ENCODE data around the gene IPO11.

IPO11 gene

DNA sequence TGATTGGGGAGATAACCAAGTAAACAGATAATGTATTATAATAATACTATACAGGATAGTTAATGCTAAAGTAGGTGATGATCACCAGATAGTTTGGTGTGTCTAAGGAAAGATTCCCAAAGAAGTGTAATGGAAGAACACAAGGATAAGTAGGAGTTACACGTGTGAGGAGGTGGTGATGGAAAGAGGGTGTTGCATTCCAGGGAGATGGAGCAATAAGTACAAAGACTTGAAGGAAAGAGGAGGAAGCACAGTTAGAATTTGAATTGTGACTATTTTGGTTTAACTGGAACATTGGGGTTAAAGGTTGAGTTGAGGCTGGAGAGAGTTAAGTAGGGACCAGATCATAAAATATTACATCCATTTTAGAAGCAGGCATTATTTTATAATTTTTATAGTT, 76.9 kb downstream of the IPO11 start:
- no peak overlapping the region for H3K4me3 ChIP-seq (ENCODE audit: low read depth, low read length)
- no peak for DNase-seq (ENCODE audit: low read depth)
- TF ChIP-seq, protein P1, sequence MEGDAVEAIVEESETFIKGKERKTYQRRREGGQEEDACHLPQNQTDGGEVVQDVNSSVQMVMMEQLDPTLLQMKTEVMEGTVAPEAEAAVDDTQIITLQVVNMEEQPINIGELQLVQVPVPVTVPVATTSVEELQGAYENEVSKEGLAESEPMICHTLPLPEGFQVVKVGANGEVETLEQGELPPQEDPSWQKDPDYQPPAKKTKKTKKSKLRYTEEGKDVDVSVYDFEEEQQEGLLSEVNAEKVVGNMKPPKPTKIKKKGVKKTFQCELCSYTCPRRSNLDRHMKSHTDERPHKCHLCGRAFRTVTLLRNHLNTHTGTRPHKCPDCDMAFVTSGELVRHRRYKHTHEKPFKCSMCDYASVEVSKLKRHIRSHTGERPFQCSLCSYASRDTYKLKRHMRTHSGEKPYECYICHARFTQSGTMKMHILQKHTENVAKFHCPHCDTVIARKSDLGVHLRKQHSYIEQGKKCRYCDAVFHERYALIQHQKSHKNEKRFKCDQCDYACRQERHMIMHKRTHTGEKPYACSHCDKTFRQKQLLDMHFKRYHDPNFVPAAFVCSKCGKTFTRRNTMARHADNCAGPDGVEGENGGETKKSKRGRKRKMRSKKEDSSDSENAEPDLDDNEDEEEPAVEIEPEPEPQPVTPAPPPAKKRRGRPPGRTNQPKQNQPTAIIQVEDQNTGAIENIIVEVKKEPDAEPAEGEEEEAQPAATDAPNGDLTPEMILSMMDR (IDR thresholded peaks at IDR 0.05; ENCODE audit: low read depth, low read length, missing control alignments) = no peak

GRCh38 chr5:62494772-62495171, 82.2 kb downstream of the IPO11 start:
- no peak overlapping the region for H3K4me3 ChIP-seq (ENCODE audit: low read depth, low read length)
- TF ChIP-seq, protein P1 (IDR thresholded peaks at IDR 0.05; ENCODE audit: low read depth, low read length, missing control alignments) = no peak
- no peak for DNase-seq (ENCODE audit: low read depth)

- no peak overlapping the region for H3K4me3 ChIP-seq (ENCODE audit: low read depth, low read length)
- TF ChIP-seq, protein P1 (IDR thresholded peaks at IDR 0.05; ENCODE audit: low read depth, low read length, missing control alignments) = no peak
- no peak for DNase-seq (ENCODE audit: low read depth)
Observed at GRCh38 chr5:62496876-62497275, 84.3 kb downstream of the IPO11 start.

- no peak overlapping the region for H3K4me3 ChIP-seq (ENCODE audit: low read depth, low read length)
- TF ChIP-seq, protein P1 (IDR thresholded peaks at IDR 0.05; ENCODE audit: low read depth, low read length, missing control alignments) = no peak
- no peak for DNase-seq (ENCODE audit: low read depth)
Observed at GRCh38 chr5:62498961-62499360, 86.4 kb downstream of the IPO11 start.

DNA sequence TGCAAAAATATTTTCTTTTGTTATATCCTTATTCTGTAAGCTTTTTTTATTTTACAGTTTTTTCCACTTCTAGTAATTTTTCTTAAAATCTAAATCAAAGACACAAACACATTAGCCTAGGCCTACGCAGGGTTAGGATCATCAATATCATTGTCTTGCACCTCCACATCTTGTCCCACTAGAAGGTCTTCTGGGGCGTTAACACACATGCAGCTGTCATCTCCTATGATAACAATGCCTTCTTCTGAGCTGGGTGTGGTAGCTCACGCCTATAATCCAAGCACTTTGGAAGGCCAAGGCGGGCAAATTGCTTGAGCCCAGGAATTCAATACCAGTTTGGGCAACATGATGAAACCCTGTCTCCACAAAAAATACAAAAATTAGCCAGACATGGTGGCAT, 87.2 kb downstream of the IPO11 start:
- no peak overlapping the region for H3K4me3 ChIP-seq (ENCODE audit: low read depth, low read length)
- no peak for DNase-seq (ENCODE audit: low read depth)
- TF ChIP-seq, protein P1 (IDR thresholded peaks at IDR 0.05; ENCODE audit: low read depth, low read length, missing control alignments) = no peak

GRCh38 chr5:62502456-62503101, 90.0 kb downstream of the IPO11 start:
- no peak overlapping the region for H3K4me3 ChIP-seq (ENCODE audit: low read depth, low read length)
- TF ChIP-seq, protein P1 (IDR thresholded peaks at IDR 0.05; ENCODE audit: low read depth, low read length, missing control alignments) = no peak
- DNase-seq (ENCODE audit: low read depth) = no peak

DNA sequence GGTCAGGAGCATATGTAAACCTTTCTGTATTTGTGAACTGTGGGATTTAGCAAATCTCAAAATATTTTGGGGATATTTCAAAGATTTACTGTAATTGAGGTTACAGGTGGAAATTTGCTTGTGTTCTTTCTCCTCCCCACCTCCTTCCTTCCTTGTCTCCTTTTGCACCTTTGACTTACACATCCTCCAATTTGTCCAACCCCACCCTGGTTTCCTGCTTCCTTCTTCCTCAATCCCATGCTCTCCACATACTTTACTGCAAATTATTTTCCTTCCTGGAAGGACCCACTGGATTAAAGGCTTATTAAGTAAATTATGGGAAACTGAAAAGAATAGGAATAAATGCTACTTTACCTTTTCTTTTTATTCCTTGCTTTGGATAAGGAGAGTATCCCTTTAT, 91.6 kb downstream of the IPO11 start:
- DNase-seq (ENCODE audit: low read depth) = no peak
- TF ChIP-seq, protein P1 (IDR thresholded peaks at IDR 0.05; ENCODE audit: low read depth, low read length, missing control alignments) = no peak
- no peak overlapping the region for H3K4me3 ChIP-seq (ENCODE audit: low read depth, low read length)

All from GM12864 (cell line).